CD1c-positive myeloid dendritic cell (primary cell): ENCODE data around the gene TTC7B.

Experiments
- DNase-seq: peaks from one replicate; pipeline ENCODE4 v3.0.0-alpha.2; 2016; ENCODE audit errors: extremely low spot score

Gene TTC7B

DNA sequence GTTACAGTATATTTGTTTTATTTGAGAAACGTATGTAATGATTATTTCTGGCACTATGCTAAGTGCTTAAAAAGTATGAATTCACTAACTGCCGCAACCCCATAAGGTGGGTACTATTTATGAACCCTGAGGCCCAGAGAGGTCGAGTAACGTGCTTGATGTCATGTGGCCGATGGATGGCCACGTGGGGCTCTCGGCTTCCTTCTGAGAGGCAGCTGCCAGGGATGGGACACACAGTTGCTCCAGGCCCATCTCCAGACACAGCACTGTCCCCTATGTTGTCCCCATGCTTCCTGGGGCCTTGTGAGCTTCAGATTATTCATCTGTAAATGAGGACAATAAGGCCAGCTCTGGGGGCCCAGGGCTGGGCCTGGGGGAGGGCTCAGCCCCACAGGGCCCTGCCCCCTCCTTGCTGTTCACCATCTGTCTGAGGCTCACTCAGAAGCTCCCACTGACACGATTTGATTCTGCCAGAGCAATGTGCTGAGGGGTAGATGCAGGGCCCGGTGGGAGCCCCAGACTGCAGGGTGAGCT, 304.4 kb downstream of the TTC7B start:
- no peak for DNase-seq

DNA sequence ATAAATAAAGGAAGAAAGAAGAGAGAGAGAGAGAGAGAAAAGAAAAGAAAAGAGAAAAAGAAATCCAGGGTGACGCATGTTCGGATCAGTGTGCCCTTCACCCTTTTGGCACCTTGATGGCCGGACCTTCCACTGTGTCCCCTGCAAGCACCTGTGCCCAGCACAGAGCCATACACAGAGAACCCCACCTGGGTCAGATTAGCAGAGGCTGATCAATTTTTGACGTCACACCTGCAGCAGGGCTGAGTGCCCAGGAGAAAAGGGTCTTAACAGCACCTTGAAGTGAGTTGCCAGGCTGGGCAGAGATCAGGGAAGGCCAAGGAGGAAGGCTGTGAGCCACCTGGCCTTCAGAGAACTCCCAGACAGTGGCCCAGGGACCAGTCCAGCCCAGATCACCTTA, 305.0 kb downstream of the TTC7B start:
- DNase-seq = no peak

DNA sequence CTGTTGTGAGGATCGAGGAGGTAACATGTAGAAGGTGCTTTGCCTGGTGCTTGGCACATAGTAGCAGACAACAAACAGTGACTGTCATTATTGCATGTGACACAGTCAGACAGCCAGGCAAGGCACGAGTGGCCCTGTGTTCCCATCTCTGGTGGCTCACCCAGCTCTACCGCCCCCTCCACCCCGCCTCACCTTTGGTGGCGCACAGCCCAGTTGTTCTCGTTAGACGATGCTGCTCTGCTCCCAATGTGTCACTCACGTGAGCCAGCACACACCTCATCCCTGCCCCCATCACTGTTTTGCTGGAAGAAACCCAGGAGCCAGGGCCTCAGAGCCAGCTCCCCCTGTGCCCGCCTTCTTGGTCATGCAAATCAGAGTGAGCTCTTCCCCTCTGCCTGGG, 306.1 kb downstream of the TTC7B start:
- no peak for DNase-seq

DNA sequence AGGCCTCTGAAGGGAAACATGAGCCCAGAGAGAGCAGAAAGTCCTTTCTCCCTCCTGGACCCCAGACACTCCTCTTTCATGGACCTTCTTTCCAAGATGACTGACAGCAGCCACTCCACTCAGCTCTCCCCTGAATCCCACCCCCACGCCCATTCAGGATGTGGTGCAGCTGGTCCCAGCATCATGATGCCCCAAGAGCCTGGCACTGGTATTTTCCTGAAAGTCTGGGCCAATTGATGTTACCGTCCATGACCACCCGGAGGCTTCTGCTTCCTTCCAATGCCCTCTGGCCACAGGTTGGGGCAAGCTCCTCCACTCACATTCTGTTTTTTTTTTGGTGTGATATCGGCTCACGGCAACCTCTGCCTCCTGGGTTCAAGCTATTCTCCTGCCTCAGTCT, 306.8 kb downstream of the TTC7B start:
- DNase-seq = no peak

DNA sequence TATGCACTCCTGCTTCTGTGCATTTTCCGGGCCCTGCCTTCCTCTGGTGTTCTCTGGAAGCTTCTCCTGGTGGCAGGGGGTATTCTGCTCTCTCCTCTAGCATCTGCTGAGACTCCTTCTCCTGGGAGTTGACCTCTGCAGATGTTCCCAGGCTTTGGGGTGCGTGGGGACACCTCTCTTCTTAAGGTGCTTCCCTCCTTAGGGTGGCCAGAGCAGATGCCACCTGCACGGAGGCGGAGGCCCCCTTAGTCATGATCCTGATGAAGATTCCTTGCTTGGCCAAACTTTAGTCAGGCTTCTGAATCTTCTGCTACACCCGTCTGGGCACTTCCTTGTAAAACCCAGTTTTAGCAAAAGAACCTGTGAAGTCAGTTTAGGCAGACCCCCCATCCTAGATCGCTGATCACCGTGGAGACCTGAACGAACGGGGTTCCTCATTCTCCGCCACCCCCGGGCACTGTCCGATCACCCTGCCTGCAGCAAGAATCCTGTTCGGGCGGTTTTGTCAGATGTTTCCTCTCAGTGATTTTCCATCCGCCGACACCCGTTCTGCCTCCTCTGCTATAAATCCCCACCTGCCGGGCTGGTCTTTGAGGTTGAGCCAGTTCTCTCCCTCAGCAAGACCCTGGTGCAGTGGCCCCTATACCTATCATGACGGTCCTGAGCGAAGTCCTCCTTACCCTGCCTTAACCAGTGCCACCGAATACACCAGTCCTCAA, 307.5 kb downstream of the TTC7B start:
- DNase-seq = no peak

DNA sequence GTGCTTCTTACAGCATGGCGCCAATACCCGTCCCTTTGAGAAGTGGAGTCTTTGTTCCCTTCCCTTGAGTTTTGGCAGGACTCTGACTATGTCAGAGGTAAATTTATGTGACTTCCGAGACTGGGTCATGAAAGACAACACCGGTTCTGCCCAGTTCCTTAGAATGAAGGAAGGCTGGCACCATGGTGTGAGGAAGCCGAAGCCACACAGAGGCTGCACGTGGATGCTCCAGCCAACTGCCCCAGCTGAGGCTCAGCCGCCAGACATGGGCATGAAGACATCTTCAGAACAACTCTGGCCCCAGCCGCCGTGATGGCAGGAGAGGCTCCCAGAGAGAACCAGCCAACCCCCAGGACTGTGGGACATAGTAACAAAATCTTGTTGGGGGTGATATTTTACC, 308.2 kb downstream of the TTC7B start:
- no peak for DNase-seq

DNA sequence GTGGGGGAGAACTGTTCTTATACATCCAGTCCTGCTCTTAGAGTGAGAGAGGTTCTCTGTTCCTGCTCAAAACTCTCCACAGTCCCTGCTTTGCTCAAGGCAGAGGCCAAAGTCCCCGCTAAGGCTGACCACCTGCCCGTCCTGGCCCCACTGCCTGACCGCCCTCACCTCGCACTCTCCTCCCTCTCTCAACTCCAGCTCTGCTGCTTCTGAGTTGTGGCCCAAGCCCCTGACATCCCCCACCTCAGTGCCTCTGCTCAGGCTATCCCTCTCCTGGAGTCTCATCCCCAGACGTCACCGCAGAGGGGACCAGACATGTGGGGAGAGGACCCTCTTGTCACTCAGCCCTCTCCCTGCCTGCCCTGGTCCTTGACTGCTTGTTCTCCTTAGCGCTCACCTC, 308.8 kb downstream of the TTC7B start:
- no peak for DNase-seq

DNA sequence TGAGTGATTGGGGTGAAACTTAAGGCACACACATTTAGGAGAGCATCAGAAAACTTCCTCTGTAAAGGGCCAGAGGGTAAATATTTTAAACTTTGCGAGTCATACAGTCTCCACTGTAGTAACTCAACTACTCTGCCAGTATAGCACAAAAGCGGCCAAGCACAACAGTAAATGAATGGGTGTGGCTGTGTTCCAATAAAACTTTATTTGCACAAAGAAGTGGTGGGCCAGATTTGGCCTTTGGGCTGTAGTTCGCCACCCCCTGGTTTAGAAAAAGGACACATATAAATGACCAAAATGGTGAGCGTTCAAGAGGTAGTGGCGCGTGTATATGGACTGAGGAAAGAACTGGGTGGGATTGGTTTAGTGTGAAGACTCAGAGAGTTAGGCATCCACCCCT, 309.5 kb downstream of the TTC7B start:
- no peak for DNase-seq

DNA sequence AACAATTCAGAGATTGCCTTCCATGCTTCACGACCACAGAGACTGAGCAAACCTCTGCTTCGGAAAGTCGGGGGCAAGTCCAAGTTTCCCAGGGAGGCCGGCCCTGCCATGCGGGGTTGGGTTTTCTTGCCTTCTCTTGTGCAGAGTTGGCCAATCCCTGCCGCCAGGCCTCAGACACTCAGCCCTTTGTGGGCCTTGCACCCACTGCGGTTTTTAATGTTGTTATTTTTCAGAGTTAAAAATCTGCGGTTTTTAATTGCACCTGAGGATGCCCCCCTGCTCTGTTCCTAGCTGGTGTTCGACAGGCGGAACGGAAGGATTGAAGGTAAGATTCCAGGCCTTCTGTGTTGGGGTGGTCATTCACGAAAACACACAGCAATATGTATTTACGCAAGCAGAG, 310.7 kb downstream of the TTC7B start:
- no peak for DNase-seq

DNA sequence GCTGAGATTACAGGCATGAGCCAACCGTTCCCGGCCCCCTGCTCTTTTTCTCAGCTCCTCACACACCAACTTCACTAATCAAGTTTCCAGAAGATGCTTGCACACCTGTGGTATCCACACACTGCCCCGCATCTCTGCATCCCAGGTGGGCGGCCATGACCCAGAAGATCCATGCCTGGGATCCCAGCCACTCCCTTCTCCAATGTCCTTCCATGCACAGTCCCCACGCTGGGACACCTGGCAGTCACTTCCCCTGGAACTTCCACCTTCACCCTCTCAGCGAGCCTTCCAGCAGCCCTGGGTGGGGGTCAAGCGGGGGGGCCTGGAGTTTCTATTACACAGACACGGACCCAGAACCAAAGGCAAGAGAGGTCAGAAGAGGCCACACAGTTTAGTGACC, 311.6 kb downstream of the TTC7B start:
- no peak for DNase-seq

DNA sequence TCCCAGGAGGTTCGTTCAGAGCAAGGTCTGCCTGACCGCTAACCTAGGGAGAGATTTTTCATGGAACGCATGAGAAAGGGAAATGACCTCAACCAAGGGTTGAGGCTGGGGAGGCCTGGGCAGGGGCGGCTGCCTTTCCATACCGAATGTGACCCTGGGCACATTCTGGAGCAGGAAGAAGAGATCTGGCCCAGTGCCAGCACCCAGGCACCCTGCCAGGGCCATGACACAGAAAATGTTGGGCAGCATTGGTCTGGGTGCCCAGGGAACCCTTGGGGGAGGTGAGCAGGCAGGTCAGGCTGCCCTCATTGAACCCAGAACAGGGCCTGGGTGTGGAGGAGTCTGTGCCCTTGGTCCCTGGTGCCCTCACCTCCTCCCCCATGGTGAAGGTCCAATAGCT, 312.6 kb downstream of the TTC7B start:
- no peak for DNase-seq

DNA sequence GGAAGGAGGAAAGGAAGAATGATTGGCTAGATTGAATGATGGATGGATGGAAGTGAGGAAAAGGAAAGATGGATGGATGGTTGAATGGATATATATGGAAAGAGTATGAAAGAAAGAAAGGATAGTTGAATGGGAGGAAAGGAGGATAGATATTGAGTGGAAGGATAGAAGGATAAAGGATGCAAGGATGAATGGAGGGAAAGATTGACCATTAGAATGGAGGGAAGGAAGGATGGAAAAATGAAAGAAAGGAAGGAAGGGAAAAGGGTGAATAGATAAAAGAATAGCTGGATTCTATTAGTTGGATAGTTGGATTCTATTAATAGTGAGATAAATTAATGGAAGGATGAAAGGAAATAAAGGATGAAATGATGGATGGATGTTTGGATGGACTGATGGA, 313.5 kb downstream of the TTC7B start:
- no peak for DNase-seq

DNA sequence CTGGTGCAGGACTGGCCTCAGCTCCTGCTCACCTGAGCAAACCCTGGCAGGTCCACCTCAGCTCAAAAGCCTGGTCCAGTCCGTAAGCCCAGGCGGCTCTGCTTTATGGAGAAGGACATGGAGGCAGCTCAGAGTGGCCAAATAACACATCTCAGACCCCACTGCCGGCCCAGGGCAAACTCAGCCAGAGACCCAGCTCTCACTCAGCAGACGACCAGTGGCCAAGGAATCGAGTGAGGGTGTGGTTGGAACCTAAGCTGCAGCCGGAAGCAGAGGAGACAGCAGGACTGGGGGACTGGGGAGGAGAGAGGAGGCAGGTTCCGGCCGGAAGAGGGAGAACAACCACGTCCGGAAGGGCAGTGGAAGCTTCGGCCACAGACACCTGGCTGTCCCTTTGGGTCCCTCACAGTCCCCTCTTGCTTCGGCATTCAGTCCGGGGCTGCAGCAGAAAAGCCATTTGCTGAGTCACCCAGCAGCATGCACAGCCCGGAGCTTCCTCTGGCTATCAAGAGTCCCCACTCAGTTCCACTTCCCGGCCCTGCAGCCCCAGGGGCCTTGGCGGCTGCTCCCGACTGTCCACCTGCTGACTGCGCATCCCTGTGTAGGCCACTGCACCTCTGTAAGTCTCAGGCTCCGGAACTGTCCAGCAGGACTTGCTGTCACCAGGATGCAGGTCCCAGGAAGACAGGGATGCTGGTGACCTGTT, 315.4 kb downstream of the TTC7B start:
- peak; percentile 20 for DNase-seq

DNA sequence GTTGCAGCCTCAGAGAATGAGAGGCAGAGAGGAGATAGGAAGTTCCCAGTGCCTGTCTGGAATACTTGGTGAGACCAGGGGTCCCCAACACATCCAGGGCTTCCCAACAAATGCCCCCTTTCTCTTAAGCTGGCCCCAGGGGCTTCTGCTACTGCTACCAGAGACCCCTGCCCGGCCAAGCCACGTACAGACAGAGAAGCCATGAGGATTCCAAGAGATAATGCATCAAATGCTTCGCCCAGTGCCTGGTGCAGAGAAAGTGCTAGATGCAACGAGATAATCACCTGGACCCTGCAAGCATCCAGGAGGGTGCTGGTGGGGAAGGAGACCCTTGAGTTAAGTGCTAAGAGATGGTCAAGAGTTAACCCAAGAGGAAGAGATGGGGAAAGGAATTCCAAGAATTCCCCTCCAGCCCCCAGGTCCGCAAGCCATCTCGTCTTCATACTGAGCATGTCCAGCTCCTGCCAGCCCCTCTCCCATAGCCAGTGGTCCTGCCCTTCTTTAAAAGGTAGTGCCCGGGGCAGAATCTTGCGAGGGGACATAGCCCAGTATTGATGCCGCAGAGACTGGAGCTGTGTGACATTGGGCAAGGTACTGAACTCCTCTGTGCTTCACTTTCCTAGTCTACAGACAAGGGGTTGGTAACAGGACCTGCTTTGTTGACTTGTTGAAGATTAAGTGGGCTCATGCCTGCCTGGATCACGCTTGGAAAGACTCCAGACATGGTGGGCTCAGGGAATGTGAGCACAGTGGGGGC, 316.1 kb downstream of the TTC7B start:
- no peak for DNase-seq

DNA sequence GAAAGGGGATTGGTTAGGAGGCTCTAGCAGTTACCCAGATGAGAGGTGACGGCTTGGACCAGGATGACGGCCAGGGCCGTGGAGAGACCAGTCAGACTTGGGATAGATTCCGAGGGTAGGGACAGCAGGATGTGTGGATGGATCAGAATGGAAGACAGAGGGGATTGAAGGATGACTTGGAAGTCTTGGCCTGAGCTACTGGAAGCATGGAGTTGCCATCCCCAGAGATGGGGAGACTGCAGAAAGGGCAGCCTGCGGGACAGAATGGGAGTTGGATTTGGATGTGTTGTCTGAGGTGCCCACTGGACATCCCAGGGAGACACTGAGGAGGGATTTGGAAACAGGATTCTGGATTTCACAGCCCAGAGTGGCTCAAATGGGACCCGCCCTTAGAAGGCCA, 317.1 kb downstream of the TTC7B start:
- no peak for DNase-seq

DNA sequence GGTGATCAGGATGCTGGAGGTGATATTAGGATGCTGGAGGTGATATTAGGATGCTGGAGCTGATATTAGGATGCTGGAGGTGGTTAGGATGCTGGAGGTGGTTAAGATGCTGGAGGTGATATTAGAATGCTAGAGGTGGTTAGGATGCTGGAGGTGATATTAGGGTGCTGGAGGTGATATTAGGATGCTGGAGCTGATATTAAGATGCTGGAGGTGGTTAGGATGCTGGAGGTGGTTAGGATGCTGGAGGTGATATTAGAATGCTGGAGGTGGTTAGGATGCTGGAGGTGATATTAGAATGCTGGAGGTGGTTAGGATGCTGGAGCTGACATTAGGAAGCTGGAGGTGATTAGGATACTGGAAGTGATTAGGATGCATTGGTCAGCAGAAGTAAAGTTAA, 318.0 kb downstream of the TTC7B start:
- no peak for DNase-seq

DNA sequence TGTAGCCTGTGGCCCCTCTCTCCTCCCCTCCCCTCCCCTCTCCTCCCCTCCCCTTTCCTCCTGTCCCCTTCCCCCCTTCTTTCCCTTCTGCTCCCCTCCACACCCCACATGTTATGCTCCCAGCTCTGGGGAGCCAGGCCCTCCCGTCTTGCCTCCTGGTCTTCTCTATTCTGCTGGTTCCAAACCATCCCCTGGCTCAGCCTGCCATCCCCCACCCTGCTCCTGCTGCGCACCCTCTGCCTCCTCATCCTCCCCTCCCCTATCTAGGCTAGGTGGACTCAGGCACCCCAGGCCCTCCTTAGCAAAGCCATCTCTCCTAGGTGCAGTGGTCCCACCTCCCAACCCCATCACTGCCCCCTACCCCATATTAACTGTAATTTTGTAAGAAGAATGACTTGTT, 319.9 kb downstream of the TTC7B start:
- no peak for DNase-seq

DNA sequence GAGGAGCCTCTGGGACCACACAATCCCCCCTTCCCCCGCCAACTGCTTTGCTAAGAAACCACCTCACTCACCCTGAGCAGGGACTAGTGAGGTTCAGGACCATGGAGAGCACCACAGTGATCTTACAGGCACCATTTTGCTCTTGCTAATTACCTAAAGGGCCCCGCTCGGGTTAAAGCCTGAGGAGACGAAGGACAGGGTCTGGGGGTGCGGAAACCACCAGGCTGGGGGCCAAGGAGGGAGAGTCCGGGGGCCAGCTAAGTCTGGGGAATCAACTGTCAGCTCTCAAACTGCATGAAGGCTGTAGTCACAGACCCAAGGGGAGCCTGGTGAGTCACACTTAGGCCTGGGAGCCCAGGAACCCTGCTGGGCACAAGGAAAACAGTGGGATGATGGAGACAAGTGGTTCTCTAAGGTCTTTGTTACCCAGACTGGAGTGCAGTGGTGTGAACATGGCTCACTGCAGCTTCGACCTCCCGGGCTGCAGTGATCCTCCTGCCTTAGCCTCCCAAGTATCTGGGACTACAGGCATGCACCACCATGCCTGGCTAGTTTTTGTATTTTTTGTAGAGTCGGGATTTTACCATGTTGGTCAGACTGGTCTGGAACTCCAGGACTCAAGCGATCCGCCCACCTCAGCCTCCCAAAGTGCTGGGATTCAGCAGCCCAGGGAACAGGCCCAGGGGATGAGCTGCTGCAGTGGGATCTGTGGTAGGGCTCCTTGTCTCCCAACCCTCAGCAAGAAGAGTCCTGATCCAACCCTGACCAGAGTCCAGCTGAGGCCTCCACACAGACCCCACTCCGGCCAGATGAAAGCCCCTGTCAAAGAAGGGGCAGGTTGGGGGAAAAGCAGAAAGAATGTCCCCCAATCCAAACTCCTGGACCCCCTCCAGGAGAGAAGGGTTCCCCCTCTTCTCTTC, 320.6 kb downstream of the TTC7B start:
- DNase-seq = peak; percentile 56

DNA sequence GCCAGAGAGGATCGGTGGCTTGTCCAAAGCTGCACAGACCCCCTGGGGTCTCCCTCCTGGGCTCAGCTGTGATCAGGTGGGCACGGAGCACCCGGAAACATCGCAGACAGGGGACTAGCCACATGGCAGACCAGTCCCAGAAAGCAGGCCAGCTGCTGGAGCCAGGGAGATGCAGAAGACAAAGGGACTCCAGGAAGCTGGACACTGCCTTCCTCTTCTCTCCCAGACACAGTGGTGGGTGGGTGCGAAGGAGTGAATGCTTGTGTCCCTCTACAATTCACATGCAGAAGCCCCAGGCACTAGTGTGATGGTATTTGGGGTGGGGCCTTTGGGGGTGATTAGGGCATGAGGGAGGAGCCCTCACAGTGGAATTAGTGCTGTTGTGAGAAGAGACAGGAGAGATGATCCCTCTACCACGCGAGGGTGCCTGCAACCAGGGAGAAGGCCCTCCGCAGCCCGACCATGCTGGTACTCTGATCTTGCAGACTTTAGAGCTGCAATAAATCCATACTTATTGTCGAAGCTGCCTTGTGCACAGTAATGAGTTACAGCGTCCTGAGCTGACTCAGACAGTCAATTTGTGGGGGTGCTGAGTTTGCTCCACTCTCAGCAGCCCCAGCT, 324.2 kb downstream of the TTC7B start:
- DNase-seq = no peak

DNA sequence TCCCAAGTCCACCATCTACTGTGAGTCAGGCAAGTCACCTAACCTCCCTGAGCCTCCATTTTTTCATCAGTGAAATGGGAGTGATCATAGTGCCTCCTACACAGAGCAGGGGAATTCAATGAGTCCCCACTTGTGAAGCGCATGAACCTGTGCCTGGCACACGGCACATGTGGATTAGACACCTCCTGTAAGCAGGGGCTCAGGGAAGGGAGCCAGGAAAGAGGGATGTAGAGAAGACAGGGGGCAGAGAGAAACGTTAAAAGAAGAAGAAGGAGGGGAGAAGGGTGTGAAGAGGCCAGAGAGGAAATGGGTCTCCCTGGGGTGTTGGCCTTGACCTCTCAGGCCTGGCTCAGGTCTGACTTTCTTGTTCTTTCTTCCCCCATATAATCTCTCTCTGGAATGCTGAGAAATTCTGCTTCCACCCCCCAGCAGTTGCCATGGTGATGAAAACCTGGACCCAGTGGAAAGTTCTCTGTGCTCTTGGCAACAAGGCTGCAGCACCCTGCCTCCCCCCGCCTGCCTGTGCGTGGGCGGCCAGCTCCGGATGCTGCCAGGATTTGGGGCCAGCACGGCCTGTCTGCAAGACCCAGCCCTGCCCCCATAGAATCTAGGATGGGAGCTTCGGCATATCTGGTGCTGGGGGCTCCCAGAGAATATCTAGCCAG, 324.9 kb downstream of the TTC7B start:
- DNase-seq = no peak

DNA sequence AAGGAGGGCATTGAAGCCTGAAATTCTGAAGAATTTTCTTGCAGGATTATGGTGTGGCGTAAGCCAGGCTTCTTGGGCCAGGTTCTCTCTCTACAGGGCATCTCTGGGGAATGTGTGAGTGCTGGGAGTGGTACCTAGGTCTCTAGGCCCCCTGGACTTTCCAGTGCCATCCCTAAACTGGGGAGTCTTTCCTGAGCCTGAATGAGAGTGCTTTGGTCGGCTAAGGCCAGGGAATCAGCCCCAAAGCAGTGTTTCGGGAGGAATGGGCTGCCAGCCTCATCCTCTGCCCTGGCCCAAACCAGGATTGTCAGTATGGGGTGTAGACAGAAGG, 325.5 kb downstream of the TTC7B start:
- DNase-seq = no peak
